Liver (tissue), 9 donors: ENCODE results near the gene MOGAT3. TPM values are rescaled to one million over a fixed set of nuclear protein-coding genes. Genes with fewer than 3 reads are reported as not detected.

Source experiments
- DNase-seq: peaks from one replicate; pipeline ENCODE4 v3.0.0-alpha.2; 2017; ENCODE audit warnings: low spot score
- H3K27ac ChIP-seq, 2 donors: one replicate each; pipeline ENCODE4 v1.7.0; 2013; ENCODE audit warnings: inconsistent platforms in 2 of 2, low read length in 2 of 2, control low read depth in 1 of 2, low read depth in 1 of 2, mild to moderate bottlenecking in 1 of 2
- H3K27me3 ChIP-seq, 4 donors: one replicate each; pipeline versions ENCODE4 v1.6.1 to v1.7.0; 2013; ENCODE audit warnings: low read length in 3 of 4, inconsistent platforms in 1 of 4, mild to moderate bottlenecking in 1 of 4, moderate library complexity in 1 of 4; ENCODE audit not compliant: control insufficient read depth in 4 of 4, insufficient read depth in 4 of 4
- H3K36me3 ChIP-seq, 4 donors: one replicate each; pipeline versions ENCODE4 v1.6.1 to v1.7.0; 2013; ENCODE audit warnings: low read length in 3 of 4, mild to moderate bottlenecking in 3 of 4, low read depth in 1 of 4, moderate library complexity in 1 of 4; ENCODE audit not compliant: control insufficient read depth in 4 of 4, insufficient read depth in 3 of 4
- H3K4me1 ChIP-seq, 4 donors: one replicate each; pipeline versions ENCODE4 v1.6.1 to v1.7.0; 2013; ENCODE audit warnings: low read length in 3 of 4, mild to moderate bottlenecking in 3 of 4, moderate library complexity in 1 of 4; ENCODE audit not compliant: control insufficient read depth in 4 of 4, insufficient read depth in 4 of 4
- H3K4me3 ChIP-seq, 3 donors: one replicate each; pipeline versions ENCODE4 v1.6.1 to v1.7.0; 2013; ENCODE audit warnings: low read length in 3 of 3, control low read depth in 1 of 3, low read depth in 1 of 3, mild to moderate bottlenecking in 1 of 3
- H3K9ac ChIP-seq, 2 donors: one replicate each; pipeline ENCODE4 v1.7.0; 2013; ENCODE audit warnings: low read length in 2 of 2, mild to moderate bottlenecking in 2 of 2, moderate library complexity in 2 of 2, control low read depth in 1 of 2, low read depth in 1 of 2
- H3K9me3 ChIP-seq, 4 donors: one replicate each; pipeline versions ENCODE4 v1.6.1 to v1.7.0; 2013; ENCODE audit warnings: low read length in 3 of 4; ENCODE audit not compliant: control insufficient read depth in 4 of 4
- ATF3 ChIP-seq: IDR thresholded peaks from 2 replicates; pipeline ENCODE4 v1.6.1; 2016; ENCODE audit warnings: antibody characterized with exemption
- CTCF ChIP-seq: fragments of 150-350 bp; IDR thresholded peaks from 2 replicates; pipeline ENCODE4 v1.5.1; 2017; ENCODE audit warnings: improper control_type of control experiment, low read depth, low read length; ENCODE audit not compliant: missing input control
- EGR1 ChIP-seq, 2 donors: IDR thresholded peaks; 2 replicates each; pipeline ENCODE4 v1.6.1; 2016 to 2018; ENCODE audit warnings: antibody characterized with exemption in 2 of 2, low read depth in 2 of 2
- FOXA1 ChIP-seq: IDR thresholded peaks from 2 replicates; pipeline ENCODE4 v1.6.1; 2016; ENCODE audit warnings: antibody characterized with exemption
- FOXA2 ChIP-seq: IDR thresholded peaks from 2 replicates; pipeline ENCODE4 v1.6.1; 2016; ENCODE audit warnings: antibody characterized with exemption
- GABPA ChIP-seq, 2 donors: IDR thresholded peaks in 1 of 2; conservative IDR thresholded peaks in 1 of 2; 2 replicates each; pipeline ENCODE4 v1.6.1; 2016; ENCODE audit warnings: antibody characterized with exemption in 2 of 2, mild to moderate bottlenecking in 1 of 2, moderate library complexity in 1 of 2
- HNF4A ChIP-seq, 2 donors: conservative IDR thresholded peaks; 2 replicates each; pipeline ENCODE4 v1.6.1; 2016; ENCODE audit warnings: antibody characterized with exemption in 2 of 2, mild to moderate bottlenecking in 2 of 2
- HNF4G ChIP-seq: IDR thresholded peaks from 2 replicates; pipeline ENCODE4 v1.6.1; 2016; ENCODE audit warnings: antibody characterized with exemption
- JUND ChIP-seq, 2 donors: IDR thresholded peaks; 2 replicates each; pipeline ENCODE4 v1.6.1; 2016; ENCODE audit warnings: antibody characterized with exemption in 2 of 2
- MAX ChIP-seq: IDR thresholded peaks from 2 replicates; pipeline ENCODE4 v1.6.1; 2016; ENCODE audit warnings: antibody characterized with exemption
- NR2F2 ChIP-seq: IDR thresholded peaks from 2 replicates; pipeline ENCODE4 v1.6.1; 2016; ENCODE audit warnings: antibody characterized with exemption
- RAD21 ChIP-seq, 2 donors: IDR thresholded peaks; 2 replicates each; pipeline ENCODE4 v1.6.1; 2016; ENCODE audit warnings: antibody characterized with exemption in 2 of 2, mild to moderate bottlenecking in 2 of 2
- REST ChIP-seq: IDR thresholded peaks from 2 replicates; pipeline ENCODE4 v1.6.1; 2016; ENCODE audit warnings: antibody characterized with exemption, mild to moderate bottlenecking
- RXRA ChIP-seq, 2 donors: IDR thresholded peaks; 2 replicates each; pipeline ENCODE4 v1.6.1; 2017 to 2018; ENCODE audit warnings: antibody characterized with exemption in 2 of 2, mild to moderate bottlenecking in 1 of 2
- SP1 ChIP-seq: IDR thresholded peaks from 2 replicates; pipeline ENCODE4 v1.6.1; 2018; ENCODE audit warnings: antibody characterized with exemption, mild to moderate bottlenecking
- TAF1 ChIP-seq: conservative IDR thresholded peaks from 2 replicates; pipeline ENCODE4 v1.6.1; 2016; ENCODE audit warnings: antibody characterized with exemption, mild to moderate bottlenecking
- YY1 ChIP-seq: IDR thresholded peaks from 2 replicates; pipeline ENCODE4 v1.6.1; 2016; ENCODE audit warnings: antibody characterized with exemption, mild to moderate bottlenecking
- ZBTB33 ChIP-seq: IDR thresholded peaks from 2 replicates; pipeline ENCODE4 v1.6.1; 2016; ENCODE audit warnings: antibody characterized with exemption
- WGBS: extraction: QIAGEN DNeasy Blood & Tissue Kit; methylation state at CpG from one replicate; pipeline ENCODE4 v1.1.7; 2013; 5-methylcytosine and 5-hydroxymethylcytosine counted together
- polyA plus RNA-seq, 2 donors: library from polyadenylated mRNA; stranded (reverse) in 1 of 2; unstranded in 1 of 2; fragments of 200-250 nt in 1 of 2; fragments of >200 nt in 1 of 2; fragmentation: Nextera tagmentation in 1 of 2; extraction: Ambion mirVana in 1 of 2; gene quantifications; one replicate each; pipeline versions ENCODE4 v1.2.1 to v1.2.3, GENCODE V29; 2013 to 2015
- total RNA-seq, 2 donors: library from RNA; depleted of rRNA; stranded (reverse); fragments of >200 nt; gene quantifications; one replicate each; pipeline ENCODE4 v1.2.3, GENCODE V29; 2014
- donor health status: healthy.
- donor health status: healthy.
- donor health status: healthy.
- donor health status: healthy.
- donor health status: healthy.

Gene MOGAT3
- total and polyA plus RNA-seq, 4 donors = 1.8 to 7.9 (median 3.7) TPM

GRCh38 chr7:101156277-101156676 lies 44.6 kb downstream of the MOGAT3 start:
- peaks cover 5 to 13% (median 6%) of the 10 kb centered on the region in 4 donors for H3K36me3 ChIP-seq
- H3K9me3 ChIP-seq = no peaks in the 10 kb centered on the region
- no peak overlapping the region for H3K27ac ChIP-seq
- H3K4me3 ChIP-seq = no peak overlapping the region
- TF ChIP-seq EGR1 (IDR thresholded peaks at IDR 0.05; ENCODE audit: low read depth in 2 of 2) (no peak), MAX (no peak), GABPA (IDR thresholded peaks at IDR 0.05 in 1 of 2, conservative IDR thresholded peaks at IDR 0.05 in 1 of 2) (no peak), RXRA (IDR thresholded peaks at IDR 0.05) (no peak), ATF3 (no peak), NR2F2 (no peak), TAF1 (no peak), FOXA1 (no peak), FOXA2 (no peak), ZBTB33 (no peak), CTCF (no peak), YY1 (no peak), REST (no peak), JUND (IDR thresholded peaks at IDR 0.05) (no peak), SP1 (no peak), HNF4G (no peak), RAD21 (IDR thresholded peaks at IDR 0.05) (no peak), HNF4A (conservative IDR thresholded peaks at IDR 0.05) (no peak)
- no peak overlapping the region for H3K9ac ChIP-seq
- no peak for DNase-seq
- H3K4me1 ChIP-seq = peaks cover 2 to 20% (median 12%) of the 10 kb centered on the region in 4 donors
- 91% methylated on average over 6 of the region's 6 CpGs for WGBS
- no peaks in the 10 kb centered on the region for H3K27me3 ChIP-seq
